HG02623 (cell line): Measurements from ENCODE around the gene TJP3.

ENCODE experiments used
- ATAC-seq: cut with Tn5 transposase; IDR thresholded peaks from one replicate; pipeline ENCODE4 v1.9.1; 2021; ENCODE audit warnings: moderate library complexity; ENCODE audit not compliant: unreplicated experiment

The TJP3 gene

DNA sequence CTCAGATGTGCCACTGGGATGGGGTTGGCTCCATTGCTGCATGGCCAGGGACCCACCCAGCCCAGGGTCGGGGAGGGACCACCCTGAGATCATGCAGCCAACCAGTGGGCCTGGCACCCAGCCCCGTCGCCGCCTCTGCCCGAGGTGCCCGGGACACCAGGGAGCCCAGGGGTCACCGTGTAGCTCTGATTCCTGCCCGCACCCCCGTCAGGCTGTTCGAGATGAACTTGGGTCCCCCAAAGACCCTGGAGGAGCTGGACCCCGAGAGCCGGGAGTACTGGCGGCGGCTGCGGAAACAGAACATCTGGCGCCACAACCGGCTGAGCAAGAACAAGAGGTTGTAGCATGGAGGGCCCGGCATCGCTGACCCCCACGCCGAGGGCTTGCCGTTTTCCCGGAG, 58.9 kb downstream of the TJP3 start:
- no peak for ATAC-seq

DNA sequence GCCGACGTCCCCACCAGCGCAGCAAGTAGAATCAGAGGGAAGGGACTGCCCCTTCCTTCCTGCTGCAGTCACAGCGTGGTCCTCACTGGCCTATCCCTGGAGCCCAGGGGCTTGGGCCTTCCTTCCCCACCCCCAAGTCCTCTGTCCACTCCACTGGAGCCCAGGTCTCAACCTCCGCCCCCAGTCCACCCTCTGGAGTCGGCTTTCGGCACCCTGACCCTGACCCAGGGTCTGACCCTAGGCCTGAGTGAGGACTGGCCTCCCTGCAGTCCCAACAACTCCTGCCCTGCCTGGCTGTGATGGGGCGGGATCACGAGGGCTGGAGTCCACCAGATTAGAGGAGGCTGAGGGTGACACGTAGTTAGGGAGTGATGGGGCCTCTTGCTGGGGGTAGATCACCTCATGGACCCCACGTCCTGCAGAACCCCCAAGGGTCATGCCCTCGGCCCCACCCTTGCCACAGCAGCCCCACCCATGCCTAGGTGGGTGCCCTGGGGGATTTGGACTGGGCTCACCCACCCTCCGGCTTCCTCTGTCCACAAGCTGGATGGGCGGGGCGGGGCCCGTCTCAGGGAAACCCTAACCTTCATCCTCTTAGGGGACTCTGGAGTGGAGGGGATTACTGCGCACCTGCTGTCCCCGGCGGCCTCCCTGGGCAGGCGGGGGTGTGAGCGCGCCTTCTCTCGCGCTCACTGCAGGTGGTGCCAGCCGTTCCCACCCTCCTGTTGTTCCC, 60.0 kb downstream of the TJP3 start:
- ATAC-seq = no peak

DNA sequence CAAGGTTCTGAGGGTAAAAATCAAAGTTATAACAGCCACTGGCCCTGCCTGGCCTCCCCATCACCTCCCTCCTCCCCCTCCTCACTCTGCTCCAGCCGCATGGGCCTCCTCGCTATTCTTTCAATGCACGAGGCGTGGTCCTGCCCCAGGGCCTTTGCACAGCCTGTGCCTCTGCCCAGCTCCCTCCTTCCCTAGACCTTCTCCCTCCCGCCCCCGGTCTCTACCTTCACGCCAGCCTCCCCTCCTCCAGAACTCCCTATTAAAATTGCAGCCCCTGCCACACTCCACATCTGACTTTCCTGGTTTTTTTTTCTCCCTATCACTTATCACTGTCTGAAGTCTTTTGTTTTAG, 60.5 kb downstream of the TJP3 start:
- ATAC-seq = no peak

DNA sequence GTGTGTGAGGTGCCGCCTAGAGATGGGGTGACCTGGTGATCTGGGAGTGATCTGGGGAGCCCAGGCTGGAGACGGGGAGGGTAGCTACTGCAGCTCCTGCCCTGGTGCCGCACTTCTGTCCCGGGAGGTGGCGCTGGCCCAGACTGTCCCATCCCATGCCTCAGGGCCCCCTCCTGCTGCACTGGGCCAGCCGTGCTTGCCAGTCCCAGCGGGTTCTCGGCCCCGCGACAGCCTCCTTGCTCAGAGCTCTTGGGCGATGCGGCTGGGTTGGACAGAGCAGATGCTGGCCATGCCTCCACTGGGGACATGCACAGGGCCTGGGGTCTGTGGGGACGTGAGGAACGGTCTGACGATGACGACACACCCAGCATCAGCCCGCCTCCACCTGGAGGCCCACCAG, 61.3 kb downstream of the TJP3 start:
- no peak for ATAC-seq

DNA sequence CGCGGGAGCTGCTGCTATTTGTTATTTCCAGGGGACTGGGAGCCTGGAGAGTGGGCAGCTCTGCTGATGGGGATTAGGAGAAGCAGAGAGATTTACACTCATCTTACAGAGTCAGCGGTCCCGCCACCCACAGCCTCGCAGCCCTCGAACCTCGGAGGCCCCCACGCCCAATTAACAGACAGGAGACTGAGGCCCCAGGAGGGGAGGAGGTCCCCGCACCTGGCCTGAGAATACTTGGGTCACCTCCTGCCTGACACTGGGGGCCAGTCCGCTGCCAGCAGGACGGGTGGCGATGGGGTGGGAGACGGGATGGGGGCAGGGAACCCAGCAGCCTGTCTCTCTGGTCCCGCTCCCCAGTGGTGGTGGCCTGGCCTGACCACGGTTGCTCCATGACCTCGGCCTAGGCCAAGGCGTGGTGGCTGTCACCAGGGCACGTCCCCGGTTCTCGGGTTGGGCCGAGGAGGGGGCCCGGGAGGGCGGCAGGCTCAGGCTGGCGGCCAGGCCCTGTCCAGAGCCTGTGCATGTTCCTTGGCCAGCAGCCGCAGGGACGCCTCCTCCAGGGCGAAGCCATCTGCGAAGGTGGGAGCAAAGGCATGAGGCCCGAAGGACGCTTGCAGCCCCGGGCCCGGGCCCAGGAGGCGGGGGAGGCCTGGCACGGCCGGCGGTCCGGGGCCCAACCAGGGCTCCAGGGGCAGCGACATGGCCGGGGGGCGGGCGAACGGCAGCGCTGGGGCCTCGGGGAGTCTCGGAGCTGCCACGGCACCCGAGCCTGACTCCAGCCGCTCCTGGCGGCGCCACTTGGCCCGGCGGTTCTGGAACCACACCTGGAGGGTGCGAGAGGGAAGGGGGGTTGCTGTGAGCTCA, 62.2 kb downstream of the TJP3 start:
- ATAC-seq = no peak

DNA sequence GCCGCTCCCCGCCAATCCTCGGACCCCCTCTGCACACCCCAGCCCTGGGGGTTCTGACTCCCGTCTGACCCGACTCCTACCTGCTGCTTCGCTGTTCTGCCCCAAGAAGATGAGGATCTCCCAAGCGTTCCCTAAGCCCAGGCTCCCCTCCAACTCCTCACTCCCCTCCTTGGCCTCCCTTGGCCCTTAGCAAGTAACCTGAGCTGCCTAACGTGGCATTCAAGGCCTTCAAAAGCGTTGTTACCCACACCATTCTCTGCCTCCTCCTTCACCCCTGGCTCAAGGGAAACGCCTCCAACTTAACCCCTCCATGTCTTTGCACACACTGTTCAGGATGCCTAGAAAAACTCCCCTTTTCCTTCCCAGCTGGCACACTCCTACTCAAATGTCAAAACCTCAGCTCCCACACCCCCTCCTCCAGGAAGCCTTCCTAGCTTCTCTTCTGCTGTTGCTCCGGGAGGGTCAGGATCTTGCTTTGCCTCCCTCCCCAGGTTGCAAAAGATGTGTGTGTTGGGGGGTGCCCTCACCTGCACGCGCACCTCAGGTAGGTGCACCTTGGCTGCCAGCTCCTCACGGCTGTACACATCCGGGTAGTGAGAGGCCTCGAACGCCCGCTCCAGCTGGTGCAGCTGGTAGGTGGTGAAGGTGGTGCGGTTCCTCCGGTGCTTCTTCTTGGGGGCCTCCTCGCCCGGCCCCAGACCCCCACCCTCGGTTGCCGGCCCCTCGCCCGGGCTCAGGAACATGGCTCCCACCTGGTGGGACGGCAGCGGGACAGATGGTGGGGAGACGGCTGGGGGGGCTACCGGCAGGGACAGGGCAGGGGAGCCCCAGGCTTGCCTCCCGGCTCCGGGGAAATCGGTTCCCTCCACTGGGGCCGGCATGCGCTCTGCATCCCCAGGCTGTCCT, 63.1 kb downstream of the TJP3 start:
- ATAC-seq = no peak

DNA sequence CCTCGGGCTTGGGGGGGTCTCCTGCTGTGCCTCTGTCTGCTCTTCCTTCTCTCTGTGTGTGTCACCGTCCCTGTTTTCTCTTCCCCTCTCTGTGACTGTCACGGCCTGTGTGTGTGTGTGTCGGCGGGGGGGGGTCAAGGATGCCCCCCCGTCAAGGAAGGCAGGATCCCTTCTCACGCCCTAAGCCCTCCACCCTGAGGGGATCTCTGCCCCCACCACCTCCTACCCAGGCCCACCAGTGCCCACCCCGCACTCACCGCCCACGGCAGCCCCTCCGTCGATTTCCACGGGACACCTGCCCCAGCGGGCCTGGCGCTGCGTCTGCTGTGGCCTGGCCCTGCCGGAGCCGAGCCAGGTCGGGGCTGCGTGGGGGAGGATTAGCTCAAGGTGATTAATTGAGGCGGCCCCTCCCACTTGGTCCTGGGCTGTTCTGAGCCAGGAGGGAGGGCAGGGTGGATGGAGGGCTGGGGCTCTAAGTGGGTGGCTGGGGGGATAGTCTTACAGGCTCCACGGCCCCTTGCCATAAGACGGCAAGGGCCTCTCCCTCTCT, 63.8 kb downstream of the TJP3 start, which contains the start of gene RAX2:
Gene RAX2 (minus strand): TSS at position 323 of the 550 bp plus-strand sequence. CDS start 486 bp downstream, outside the sequence.
- no peak for ATAC-seq

DNA sequence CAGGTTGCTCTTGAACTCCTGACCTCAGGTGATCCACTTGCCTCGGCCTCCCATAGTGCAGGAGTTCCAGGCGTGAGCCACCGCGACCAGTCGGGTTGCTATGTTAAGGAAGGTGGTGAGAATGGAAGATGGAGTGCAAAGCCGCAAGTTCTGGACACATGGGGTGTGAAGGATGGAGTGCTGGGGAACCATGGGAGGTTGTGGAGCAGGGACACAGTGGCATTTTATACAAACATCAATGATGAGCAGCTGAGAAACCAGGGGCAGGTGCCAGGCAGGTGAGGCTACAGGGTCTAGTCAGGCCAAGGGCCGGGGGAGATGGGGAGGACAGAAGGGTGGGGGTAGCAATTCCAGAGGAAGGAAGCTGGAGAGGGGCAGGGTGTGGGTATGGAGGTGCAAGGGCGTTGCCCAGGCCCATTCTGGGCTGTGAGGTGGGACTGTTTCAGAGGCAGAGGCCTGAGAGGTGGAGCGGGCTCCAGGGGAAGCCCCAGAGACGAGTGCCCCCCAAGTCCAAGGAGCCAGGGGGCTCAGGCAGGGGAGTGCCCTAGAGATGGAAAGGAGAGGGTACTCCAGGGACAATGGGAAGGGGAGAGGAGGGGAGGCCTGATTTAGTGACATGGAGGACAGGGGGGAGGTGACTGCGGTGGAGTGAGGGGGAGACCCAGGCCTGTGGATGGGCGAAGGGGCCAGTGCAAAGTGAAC, 65.8 kb downstream of the TJP3 start:
- no peak for ATAC-seq

DNA sequence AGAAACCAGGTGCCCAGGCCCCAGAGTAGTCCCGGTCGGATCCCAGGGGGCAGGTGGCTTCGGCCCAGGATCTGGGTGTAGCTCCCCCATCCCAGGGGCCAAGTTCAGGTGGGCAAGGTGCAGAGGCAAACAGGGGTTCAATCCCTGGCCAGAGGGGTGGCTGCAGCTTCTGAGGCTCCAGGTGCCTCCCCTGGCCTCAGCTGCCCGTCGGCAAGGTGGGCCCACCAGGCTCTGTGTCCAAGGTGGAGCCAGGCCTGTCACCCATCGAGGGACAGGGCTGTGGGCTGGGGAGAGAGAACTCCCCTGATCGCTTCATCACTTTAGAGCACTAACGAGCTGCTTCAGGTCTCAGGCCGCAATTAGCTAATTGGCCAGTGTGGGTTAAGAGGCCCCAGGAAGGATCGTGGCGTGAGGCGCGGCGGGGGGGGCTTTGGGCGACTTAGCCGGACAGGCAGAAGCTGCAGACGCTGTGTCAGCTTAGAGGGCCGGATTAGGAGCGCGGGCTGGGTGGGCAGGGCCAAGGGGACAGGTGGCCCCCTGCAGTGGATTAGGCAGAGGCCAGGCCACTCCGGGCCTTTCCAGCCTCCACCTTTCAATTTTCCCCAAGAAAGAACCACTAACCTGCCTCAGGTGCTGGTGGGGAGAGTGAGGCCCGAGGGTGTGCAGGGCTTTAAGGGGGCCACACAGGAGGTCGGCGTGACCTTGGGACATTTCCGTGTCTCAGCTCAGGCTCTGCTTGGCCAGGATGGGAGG, 66.6 kb downstream of the TJP3 start:
- no peak for ATAC-seq

DNA sequence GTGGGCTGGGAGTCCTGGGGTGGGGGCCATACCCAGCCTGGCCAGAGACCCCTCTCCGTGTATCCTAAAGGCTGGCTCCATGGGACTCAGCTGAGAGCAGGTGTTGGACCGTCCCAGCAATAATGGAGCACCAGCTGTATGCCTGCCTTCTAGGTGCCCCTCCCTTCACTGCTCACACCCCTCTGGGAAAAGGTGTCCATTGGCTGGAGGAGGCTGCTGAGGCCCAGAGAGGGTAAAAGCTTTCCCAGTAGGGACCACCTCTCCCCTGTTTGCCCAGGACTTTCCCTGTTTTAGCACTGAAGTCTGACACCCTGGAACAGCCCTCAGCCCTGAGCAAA, 67.2 kb downstream of the TJP3 start:
- ATAC-seq = no peak

DNA sequence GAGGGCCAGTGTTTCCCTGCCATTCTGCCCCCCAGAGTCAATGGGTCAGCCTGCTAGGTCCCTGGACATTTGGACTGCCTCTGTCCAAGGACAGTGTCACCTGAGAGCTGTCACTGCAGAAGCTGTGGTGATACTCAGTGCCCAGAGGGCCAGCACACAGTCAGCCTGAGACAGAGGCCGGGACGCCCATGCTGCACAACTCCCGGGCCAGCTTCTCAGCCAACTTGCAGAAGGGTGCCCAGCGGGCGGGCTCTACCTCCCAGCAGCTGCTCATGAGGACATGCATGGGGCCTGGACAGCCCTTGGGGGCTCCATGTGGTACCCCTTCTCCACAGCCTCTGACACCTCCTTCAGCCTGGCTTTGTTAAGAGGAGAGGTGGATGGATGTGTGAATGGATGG, 67.6 kb downstream of the TJP3 start:
- no peak for ATAC-seq

DNA sequence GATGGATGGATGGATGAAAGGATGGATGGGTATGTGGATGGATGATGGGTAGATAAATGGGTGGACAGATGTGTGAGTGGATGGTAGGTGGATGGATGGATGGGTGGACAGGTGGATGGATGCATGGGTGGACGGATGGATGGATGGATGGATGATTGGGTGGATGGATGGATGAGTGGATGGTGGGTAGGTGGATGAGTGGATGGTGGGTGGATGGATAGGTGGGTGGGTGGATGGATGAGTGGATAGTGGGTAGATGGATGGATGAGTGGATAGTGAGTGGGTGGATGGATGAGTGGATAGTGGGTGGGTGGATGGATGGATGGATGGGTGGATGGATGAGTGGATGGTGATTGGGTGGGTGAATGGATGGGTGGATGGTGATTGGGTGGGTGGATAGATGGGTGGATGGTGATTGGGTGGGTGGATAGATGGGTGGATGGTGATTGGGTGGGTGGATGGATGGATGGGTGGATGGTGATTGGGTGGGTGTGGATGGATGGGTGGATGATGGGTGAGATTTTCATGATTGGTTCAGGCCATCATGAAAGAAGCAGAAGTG, 68.4 kb downstream of the TJP3 start:
- ATAC-seq = no peak

DNA sequence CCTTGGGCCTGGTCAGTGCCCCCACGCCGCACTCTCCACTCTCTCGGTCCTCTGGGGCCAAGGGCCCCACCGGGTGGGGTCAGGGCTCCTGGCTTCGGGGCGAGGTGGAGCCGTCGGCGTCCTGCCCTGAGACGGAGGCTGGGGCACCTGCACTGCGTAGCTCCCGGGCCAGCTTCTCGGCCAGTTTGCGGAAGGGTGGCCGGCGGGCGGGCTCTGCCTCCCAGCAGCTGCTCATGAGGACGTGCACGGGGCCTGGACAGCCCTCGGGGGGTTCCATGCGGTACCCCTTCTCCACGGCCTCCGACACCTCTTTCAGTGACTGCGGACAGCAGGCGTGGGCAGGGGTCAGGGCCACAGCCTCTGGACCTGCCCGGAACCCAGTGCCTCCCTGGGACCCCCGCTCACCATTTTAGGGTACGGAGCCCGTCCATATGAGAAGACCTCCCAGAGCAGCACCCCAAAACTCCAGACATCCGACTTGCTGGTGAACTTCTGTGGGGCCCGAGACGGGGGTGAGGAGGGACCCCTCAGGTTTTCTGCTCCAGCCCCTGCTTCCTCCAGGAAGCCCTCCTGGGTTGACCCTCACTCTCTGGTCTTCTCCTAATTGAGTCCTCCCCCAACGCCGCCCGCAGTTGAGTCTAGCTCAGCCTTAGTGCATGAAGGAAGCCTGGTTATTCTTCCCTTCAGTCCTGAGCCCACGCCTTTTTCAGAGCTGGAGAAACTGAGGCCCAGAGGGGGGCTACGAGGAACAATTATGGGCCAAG, 70.1 kb downstream of the TJP3 start:
- ATAC-seq = no peak

DNA sequence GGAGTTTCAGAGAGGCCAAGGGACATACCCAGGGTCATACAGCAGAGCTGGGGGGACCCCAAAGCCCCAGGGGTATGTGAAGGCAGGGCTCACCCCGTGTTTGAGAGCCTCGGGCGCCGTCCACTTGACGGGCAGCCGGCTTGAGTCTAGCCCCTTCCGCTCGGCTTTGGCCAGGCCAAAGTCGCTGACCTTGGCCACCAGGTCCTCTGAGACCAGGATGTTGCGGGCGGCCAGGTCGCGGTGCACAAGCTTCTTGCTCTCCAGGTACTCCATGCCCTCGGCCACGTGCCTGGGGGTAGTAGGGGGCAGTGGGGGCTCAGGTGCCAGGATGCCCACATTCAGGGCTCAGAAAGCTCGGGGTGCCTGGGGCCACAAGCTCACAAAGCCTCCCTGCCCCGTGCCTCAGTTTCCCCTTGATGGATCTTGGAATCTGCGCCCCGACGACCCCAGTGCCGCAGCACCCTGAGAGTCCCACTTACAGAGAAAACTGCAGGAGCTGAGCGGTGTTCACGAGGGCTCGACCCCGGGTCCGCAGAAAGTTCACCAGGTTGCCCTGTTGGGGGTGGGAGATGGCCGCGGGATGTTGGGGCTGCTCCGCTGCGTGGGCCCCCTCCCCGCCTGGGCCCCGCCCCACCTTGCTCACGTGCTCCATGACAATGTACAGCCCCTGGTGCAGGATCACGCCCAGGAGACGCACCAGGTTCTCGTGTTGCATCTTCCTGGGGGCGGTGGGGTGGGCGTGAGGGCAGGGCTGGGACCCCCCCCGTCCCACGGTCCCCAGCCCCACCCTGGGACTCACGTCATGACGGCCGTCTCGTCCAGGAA, 70.9 kb downstream of the TJP3 start:
- ATAC-seq = no peak

DNA sequence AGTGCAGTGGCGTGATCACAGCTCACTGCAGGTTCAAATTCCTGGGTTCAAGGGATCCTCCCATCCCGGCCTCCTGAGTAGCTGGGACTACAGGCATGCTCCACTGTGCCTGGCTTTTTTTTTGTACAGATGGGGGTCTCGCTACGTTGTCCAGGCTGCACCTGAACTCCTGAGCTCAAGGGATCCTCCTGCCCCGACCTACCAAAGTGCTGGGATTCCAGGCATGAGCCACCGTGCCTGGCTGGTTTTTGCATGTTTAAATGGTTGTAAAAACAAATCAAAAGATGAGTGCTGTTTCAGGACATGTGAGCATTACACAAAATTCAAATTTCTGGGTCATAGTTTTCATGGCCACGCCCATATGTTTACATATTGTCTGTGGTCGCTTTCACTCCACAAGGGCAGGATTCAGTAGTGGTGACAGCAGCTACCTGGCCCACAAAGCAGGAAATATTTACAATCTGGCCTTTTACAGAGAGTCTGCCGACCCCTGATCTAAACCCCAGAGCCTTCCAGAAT, 72.7 kb downstream of the TJP3 start:
- ATAC-seq = no peak

DNA sequence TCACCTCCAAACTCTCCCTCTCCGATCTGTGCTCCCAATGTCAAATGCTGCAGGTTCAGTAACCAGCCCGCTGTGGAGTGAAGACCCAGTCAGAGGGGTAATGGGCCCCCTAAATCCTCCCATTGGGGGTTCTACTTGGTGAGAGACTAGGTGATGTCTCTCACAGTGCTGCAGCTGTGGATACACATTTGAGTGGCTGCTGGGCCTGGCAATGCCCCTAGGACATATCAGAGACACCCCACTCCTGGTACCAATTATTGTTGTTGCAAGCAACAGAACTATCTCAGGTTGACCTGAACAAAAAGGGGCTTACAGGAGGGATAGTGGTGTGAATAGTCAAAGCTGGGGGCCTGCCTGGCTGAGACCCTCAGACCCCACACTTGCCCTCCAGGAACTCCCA, 73.4 kb downstream of the TJP3 start:
- no peak for ATAC-seq

DNA sequence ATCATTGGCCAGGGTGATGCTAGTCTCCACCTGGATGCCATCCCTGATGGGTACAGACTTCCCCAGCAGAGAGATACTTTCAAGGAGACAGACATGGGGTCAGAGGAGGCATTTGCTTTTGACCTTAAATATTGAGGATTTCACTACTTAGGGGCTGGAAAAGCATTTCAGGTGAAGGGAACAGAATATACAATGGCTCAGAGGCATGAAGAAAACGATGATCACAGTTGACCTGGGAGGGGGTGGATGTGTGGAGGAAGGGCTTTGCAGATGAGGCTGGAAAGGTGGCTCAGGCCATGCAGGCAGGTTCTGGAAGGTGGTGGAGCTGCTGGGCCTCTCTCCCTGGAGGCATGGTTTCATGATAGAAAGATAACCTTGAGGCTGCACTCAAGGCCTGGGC, 74.1 kb downstream of the TJP3 start:
- no peak for ATAC-seq

DNA sequence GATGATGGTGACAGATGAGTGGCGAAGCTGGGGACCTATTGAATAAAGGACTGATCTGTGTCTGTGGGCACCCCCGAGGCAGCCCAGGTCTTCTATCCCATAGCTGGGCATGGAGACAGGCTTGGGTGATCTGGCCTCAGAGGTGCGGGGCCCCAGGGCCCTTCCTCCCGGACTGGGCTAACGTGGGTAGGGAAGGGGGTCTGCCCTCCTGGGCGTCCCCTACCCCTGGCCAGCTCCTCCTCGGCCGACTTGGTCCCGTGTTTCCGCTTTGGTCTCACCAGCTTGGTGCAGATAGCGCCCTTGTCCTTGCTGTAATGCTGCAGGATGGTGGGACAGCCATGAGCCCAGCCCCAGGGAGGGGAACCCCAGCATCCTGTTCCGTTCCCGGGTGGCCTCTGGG, 74.7 kb downstream of the TJP3 start:
- ATAC-seq = no peak
